Measurements from ENCODE around the gene HS6ST1. TPM values are rescaled to one million over a fixed set of nuclear protein-coding genes. Genes with fewer than 3 reads are reported as not detected.

Gene HS6ST1
- total and polyA plus RNA-seq, 7 donors, result 13.6 to 90.9 (median 38.9) TPM

GRCh38 chr2:128215897-128216642, 102.6 kb downstream of the HS6ST1 start:
- no peak for TF ChIP-seq CTCF (IDR thresholded peaks at IDR 0.05)
- intact Hi-C loops (cut with DNase I), result no loop called here
- DNase-seq (no peak), ATAC-seq (no peak)
- Histone ChIP-seq H3K27ac (no peak overlapping the region), H3K4me3 (no peak overlapping the region), H3K9me3 (no peaks in the 10 kb centered on the region), H3K27me3 (ENCODE audit: insufficient read depth in 3 of 3, low read length in 2 of 3) (no peaks in the 10 kb centered on the region), H3K4me1 (no peaks in the 10 kb centered on the region), H3K36me3 (ENCODE audit: insufficient read depth in 1 of 2, low read depth in 1 of 2) (no peaks in the 10 kb centered on the region)
- WGBS, 3 donors, result 83 to 85% (median 85%) methylated on average over 10 of the region's 10 CpGs

Other genes with a start within 250 kb of the HS6ST1 start
- 10 to 100 TPM; 31.2 to 41.7 (median 37.7) TPM for gene UGGT1, start 227.7 kb downstream of the HS6ST1 start, total RNA-seq
- gene UGGT1, start 227.7 kb downstream of the HS6ST1 start, polyA plus RNA-seq, result 10 to 100 TPM; 11.1 to 32.1 (median 12.7) TPM